Heart left ventricle (tissue), 16 donors: ENCODE measurements around the gene HEMK1. TPM values are rescaled to one million over a fixed set of nuclear protein-coding genes. Genes with fewer than 3 reads are reported as not detected.

Experiments used
- ATAC-seq, 4 donors: fragments of 200-7000 bp; cut with Tn5 transposase; one replicate each; pipeline ENCODE4 v1.9.1; 2020 to 2022; ENCODE audit warnings: moderate library complexity in 4 of 4, mild to moderate bottlenecking in 3 of 4, moderate number of reproducible peaks in 1 of 4
- DNase-seq, 5 donors: peaks; one replicate each; pipeline ENCODE4 v3.0.0-alpha.2; 2020
- H3K27ac ChIP-seq, 12 donors: fragments of 200-600 bp; sonication (generic) in 4 of 12; one replicate each; pipeline versions ENCODE4 v1.5.0 to v1.8.0; 2016 to 2022; ENCODE audit warnings: mild to moderate bottlenecking in 2 of 12
- H3K27me3 ChIP-seq, 9 donors: fragments of 200-600 bp; sonication (generic) in 2 of 9; one replicate each; pipeline versions ENCODE4 v1.5.1 to v1.8.0; 2016 to 2022; ENCODE audit warnings: mild to moderate bottlenecking in 3 of 9
- H3K36me3 ChIP-seq, 9 donors: fragments of 200-600 bp; sonication (generic) in 2 of 9; one replicate each; pipeline versions ENCODE4 v1.5.0 to v1.8.0; 2018 to 2022; ENCODE audit warnings: mild to moderate bottlenecking in 2 of 9
- H3K4me1 ChIP-seq, 12 donors: fragments of 200-600 bp; sonication (generic) in 4 of 12; one replicate each; pipeline versions ENCODE4 v1.5.0 to v1.8.0; 2016 to 2022; ENCODE audit warnings: mild to moderate bottlenecking in 3 of 12
- H3K4me3 ChIP-seq, 12 donors: fragments of 200-600 bp; sonication (generic) in 4 of 12; one replicate each; pipeline versions ENCODE4 v1.5.0 to v1.8.0; 2017 to 2022; ENCODE audit warnings: mild to moderate bottlenecking in 9 of 12, moderate library complexity in 4 of 12
- H3K9me3 ChIP-seq, 12 donors: fragments of 200-600 bp; sonication (generic) in 4 of 12; one replicate each; pipeline versions ENCODE4 v1.5.0 to v1.8.0; 2016 to 2022; ENCODE audit warnings: mild to moderate bottlenecking in 1 of 12
- POLR2A ChIP-seq, 2 donors: fragments of 450-650 bp; IDR thresholded peaks; one replicate each; pipeline ENCODE4 v1.6.1; 2017; ENCODE audit warnings: antibody characterized with exemption in 2 of 2, mild to moderate bottlenecking in 2 of 2, moderate library complexity in 2 of 2
- WGBS, 4 donors: extraction: QIAGEN DNeasy Blood & Tissue Kit in 2 of 4; methylation state at CpG; one replicate each; pipeline versions ENCODE4 v1.1.5 to v1.1.7; 2013 to 2018; 5-methylcytosine and 5-hydroxymethylcytosine counted together
- intact Hi-C, 10 donors: fragments of 100-400 bp; cut with DNase I; formaldehyde crosslinking; loops; one replicate each; pipeline versions ENCODE4 v1.11.1 to v1.14.2; 2022
- polyA plus RNA-seq, 2 donors: library from polyadenylated mRNA; stranded (reverse); fragments of 200-250 nt; gene quantifications; one replicate each; pipeline ENCODE4 v1.2.3, GENCODE V29; 2013
- total RNA-seq, 9 donors: library from RNA; depleted of rRNA in 2 of 9; stranded (reverse); fragments of >200 nt in 2 of 9; fragmentation: NEBNext Ultra II Directional in 3 of 9; extraction: Animal tissue kit (Norgen Biotek cat#: 25700) in 3 of 9; gene quantifications; one replicate each; pipeline versions ENCODE4 v1.1.0 to v1.2.4, GENCODE V29; 2016 to 2023
- TF ChIP-seq, protein P1 (sequence below), 12 donors: fragments of 200-600 bp; sonication (generic) in 4 of 12; IDR thresholded peaks; one replicate each; pipeline versions ENCODE4 v1.5.0 to v1.8.0; 2018 to 2022; ENCODE audit warnings: antibody characterized with exemption in 12 of 12, mild to moderate bottlenecking in 5 of 12
- donor health status: ischemic (EF 13 %, LVEDD 7.1; RV severe dilation, severe dysfunction).
- donor health status: healthy with polysubstance abuse.
- donor health status: DM: no; HTN: yes; CAD: no.
- donor health status: DM: no; HTN: no; CAD: no.
- donor health status: ischemic (EF 25% LVEDD 6.9; RV normal size, moderate dysfunction).
- donor health status: ischemic (EF 25% LVEDD 5.7; RV mildly dilated, moderate dysfunction).
- donor health status: healthy.
- donor health status: DM: yes; HTN: yes; CAD: no.
- donor health status: ischemic (EF 35%, LVEDD 5.7; RV mildly dilated, moderate dysfunction).
- donor health status: nonischemic (EF 11% LVEDD 7.7; RV severe dilation, severe dysfunction).
- donor health status: DM: yes; HTN: yes; CAD: no.
- donor health status: PGD.
- donor health status: ischemic (EF 29% LVEDD 5.4; RV normal size, mild dysfunction).
- donor health status: nonischemic (EF 23%, LVEDD 6.1; RV moderate dilation, normal function).

HEMK1 gene
- total and polyA plus RNA-seq, 11 donors: 7.8 to 19.7 (median 13.8) TPM

DNA sequence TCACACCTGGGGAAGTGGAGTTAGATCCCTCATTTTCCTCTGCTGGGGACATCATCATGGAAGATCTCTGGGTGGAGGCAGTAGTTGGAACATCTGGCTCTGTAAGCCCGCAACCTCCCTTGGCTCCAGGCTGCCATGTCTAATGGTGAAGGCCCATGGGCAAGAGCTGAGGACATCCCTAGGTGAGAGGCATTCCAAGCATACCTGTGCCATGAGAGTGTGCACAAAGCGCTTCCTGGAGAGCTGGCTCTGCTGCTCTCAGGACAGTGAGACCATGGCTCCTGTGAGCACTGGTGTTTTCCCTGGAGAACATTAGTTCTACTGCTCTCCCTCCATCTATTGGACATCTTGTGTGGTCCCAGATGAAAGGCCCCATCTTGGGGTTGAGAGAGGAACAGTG lies 55.3 kb downstream of the HEMK1 start:
- peaks cover 0 to 13% (median 0%) of the 10 kb centered on the region in 9 donors for H3K36me3 ChIP-seq
- no peaks in the 10 kb centered on the region for H3K9me3 ChIP-seq
- H3K4me1 ChIP-seq: peaks cover 0 to 99% (median 75%) of the 10 kb centered on the region in 12 donors
- intact Hi-C loops: loop anchor here in 2 of 10 donors (5.0 to 10.0 kb wide), 2 partner anchors 750 to 758 kb away; no protein-coding TSS in a partner anchor
- no peak overlapping the region for H3K4me3 ChIP-seq
- H3K27ac ChIP-seq: peak overlapping the region in 9 of 12 donors; percentile 44 to 99 (median 75)
- DNase-seq (no peak), ATAC-seq (no peak)
- H3K27me3 ChIP-seq: no peaks in the 10 kb centered on the region
- TF ChIP-seq, protein P1, sequence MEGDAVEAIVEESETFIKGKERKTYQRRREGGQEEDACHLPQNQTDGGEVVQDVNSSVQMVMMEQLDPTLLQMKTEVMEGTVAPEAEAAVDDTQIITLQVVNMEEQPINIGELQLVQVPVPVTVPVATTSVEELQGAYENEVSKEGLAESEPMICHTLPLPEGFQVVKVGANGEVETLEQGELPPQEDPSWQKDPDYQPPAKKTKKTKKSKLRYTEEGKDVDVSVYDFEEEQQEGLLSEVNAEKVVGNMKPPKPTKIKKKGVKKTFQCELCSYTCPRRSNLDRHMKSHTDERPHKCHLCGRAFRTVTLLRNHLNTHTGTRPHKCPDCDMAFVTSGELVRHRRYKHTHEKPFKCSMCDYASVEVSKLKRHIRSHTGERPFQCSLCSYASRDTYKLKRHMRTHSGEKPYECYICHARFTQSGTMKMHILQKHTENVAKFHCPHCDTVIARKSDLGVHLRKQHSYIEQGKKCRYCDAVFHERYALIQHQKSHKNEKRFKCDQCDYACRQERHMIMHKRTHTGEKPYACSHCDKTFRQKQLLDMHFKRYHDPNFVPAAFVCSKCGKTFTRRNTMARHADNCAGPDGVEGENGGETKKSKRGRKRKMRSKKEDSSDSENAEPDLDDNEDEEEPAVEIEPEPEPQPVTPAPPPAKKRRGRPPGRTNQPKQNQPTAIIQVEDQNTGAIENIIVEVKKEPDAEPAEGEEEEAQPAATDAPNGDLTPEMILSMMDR (IDR thresholded peaks at IDR 0.05): no peak
- TF ChIP-seq POLR2A (IDR thresholded peaks at IDR 0.05): no peak
- WGBS, 4 donors: 76 to 93% (median 86%) methylated on average over 1 to 2 of the region's 2 CpGs

DNA sequence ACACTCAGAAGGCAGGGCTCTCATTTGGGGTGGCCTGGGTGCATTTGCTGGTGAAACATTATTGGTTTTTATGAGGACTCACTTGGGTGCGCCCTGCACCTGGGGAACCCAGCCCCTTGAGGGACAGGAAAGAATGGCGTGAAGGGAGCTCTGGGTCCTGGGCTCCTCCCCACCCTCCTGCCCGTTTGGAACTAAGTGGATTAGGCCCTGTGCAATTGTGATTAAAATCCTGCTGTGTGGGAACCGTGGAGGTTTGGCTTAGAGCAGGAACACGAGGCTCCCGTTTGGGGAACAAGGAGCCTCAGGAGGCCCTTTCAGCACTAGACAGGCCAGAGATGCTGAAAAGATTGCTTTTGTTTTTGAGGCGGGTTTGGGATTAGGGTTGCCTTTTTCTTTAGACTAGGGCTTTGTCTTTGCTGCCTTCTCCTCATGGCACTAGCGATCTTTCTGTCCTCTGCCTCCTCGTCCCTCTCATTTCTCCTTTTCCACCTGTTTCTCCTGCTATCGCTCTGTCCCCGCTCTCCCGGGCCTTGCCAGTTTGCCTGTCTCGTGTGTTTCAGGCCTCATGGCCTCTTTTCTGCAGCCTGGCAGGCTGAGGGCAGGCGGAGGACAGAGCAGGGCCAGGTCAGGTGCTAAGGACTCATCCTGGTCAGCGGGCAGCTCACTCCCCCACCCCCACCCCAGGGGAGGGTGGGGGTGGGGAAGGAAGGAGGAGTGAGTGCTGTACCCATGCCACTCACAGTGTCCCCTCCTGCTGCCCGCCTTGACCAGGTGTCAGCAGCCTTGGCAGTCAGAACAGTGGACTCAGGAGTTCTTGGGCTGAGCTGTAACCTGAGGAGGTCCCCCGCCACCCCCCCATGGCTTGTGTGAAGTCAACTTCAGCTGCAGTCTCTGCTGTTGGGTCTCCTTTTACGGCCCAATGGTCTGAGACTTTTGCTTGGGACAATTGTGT lies 56.2 kb downstream of the HEMK1 start:
- ATAC-seq: peak in 1 of 4 donors; percentile 47
- peaks cover 0 to 13% (median 0%) of the 10 kb centered on the region in 9 donors for H3K36me3 ChIP-seq
- H3K27ac ChIP-seq: peak overlapping the region; percentile 22 to 99 (median 72)
- H3K4me3 ChIP-seq: no peak overlapping the region
- no peaks in the 10 kb centered on the region for H3K9me3 ChIP-seq
- 45 to 55% (median 51%) methylated on average over 15 to 18 of the region's 18 CpGs for WGBS, 4 donors
- H3K4me1 ChIP-seq: peaks cover 0 to 98% (median 70%) of the 10 kb centered on the region in 12 donors
- DNase-seq: peak in 1 of 5 donors; percentile 23
- H3K27me3 ChIP-seq: no peaks in the 10 kb centered on the region
- intact Hi-C loops: loop anchor here in 1 of 10 donors (10.0 kb wide), 1 partner anchor 749 kb away; no protein-coding TSS in a partner anchor
- TF ChIP-seq, protein P1 (IDR thresholded peaks at IDR 0.05): no peak
- no peak for TF ChIP-seq POLR2A (IDR thresholded peaks at IDR 0.05)

DNA sequence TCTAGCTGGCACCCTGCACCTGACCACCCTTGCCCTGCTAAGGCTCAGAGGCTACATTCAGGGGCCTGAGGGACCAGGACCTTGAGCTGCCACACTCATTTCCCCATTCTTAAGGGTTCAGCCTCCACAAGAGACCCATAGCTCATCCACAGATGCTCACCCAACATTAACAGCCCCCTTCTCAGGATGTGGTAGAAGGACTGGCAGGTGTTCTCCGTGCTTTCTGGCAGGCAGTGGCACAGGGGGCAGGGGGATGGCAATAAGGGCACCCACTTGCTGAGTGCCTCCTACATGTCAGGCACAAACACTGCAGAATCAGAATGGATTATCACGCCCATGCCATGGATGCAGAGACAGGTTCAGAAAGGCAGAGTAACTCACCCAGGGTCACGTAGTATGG lies 57.1 kb downstream of the HEMK1 start:
- Histone ChIP-seq H3K27ac (peak overlapping the region in 11 of 12 donors; percentile 22 to 99 (median 73)), H3K36me3 (peaks cover 0 to 13% (median 0%) of the 10 kb centered on the region in 9 donors), H3K9me3 (no peaks in the 10 kb centered on the region), H3K4me3 (no peak overlapping the region), H3K4me1 (peaks cover 0 to 99% (median 66%) of the 10 kb centered on the region in 12 donors), H3K27me3 (no peaks in the 10 kb centered on the region)
- ATAC-seq: no peak
- no peak for DNase-seq
- WGBS, 4 donors: 68 to 94% (median 79%) methylated on average over 3 of the region's 3 CpGs
- intact Hi-C loops: loop anchor here in 1 of 10 donors (10.0 kb wide), 1 partner anchor 748 kb away; no protein-coding TSS in a partner anchor
- no peak for TF ChIP-seq POLR2A (IDR thresholded peaks at IDR 0.05)

DNA sequence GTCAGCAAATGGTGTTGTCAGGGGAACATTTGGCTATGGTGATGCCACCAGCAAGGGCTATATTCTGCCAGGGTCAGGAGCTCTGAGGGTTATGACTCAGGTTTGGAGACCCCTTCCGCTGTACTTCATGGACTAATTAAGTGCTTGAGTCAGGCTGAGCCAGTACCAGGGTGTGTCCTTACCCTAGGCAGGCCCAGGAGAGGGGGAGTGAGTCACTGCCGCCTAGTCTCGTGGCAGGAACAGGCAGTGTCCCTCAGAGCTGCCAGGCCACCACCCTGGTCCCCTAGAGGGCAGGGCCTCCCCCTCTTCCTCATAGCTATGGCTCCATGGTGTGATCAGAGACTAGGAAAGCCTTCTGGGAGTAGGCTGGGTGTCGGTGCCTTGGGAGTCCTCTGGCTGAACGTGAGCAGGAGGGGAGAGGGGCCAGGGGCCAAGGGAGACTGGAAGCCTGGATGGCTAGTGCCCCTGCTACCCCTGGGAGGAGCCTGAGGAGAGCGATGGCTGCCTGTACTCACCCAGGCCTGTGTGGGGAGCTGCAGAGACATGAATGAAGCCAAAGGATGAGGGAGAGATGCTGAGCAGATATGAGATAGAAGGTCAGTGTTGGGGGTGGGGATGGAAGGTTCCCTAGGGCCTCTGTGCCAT lies 58.2 kb downstream of the HEMK1 start:
- H3K4me1 ChIP-seq: peaks cover 0 to 99% (median 68%) of the 10 kb centered on the region in 12 donors

More for the DNA sequence above, 58.2 kb downstream of the HEMK1 start:
- DNase-seq (peak; percentile 49 to 91 (median 73)), ATAC-seq (peak; percentile 74 to 92 (median 88))
- Histone ChIP-seq H3K36me3 (peaks cover 0 to 6% (median 0%) of the 10 kb centered on the region in 9 donors), H3K27ac (peak overlapping the region; percentile 40 to 99 (median 70)), H3K4me3 (no peak overlapping the region), H3K27me3 (no peaks in the 10 kb centered on the region), H3K9me3 (no peaks in the 10 kb centered on the region)
- 38 to 52% (median 39%) methylated on average over 3 to 6 of the region's 6 CpGs for WGBS, 4 donors
- intact Hi-C loops: loop anchor here in 1 of 10 donors (10.0 kb wide), 1 partner anchor 747 kb away; no protein-coding TSS in a partner anchor
- no peak for TF ChIP-seq POLR2A (IDR thresholded peaks at IDR 0.05)
- TF ChIP-seq, protein P1 (IDR thresholded peaks at IDR 0.05): peak in 8 of 12 donors; percentile 5 to 48 (median 34)
